Amniotic epithelial cell (primary cell): ENCODE data around the gene KIAA0408.
"Not testable (repeated sequence)": the region's sequence is repeated elsewhere in the genome, so short reads cannot be mapped to it uniquely, and the experiment has no call there.

Experiments used
- DNase-seq: peaks from one replicate; pipeline ENCODE4 v3.0.0-alpha.2; 2010; ENCODE audit warnings: low read depth

Gene KIAA0408

GRCh38 chr6:127463056-127463455, 3.9 kb upstream of the KIAA0408 start:
- DNase-seq: peak; percentile 33

DNA sequence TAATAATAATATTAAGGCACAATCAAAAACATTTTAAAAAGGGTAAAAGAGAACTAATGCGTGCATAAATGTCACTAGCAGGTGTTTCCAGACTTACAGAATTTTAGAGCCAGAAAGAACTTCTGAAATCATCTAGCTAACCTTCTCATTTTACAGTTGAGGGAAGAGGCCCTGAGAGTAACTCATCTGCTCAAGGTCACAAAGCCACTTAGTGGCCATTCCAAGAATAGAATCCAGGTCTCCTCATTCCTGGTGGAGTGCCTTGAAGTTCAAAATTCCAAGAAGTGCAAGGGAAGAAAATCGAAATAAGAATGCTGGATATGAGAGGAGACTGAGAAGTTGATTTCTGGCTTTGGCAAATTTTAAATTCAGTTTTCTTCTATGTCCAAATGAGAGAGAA, 3.2 kb upstream of the KIAA0408 start:
- no peak for DNase-seq

DNA sequence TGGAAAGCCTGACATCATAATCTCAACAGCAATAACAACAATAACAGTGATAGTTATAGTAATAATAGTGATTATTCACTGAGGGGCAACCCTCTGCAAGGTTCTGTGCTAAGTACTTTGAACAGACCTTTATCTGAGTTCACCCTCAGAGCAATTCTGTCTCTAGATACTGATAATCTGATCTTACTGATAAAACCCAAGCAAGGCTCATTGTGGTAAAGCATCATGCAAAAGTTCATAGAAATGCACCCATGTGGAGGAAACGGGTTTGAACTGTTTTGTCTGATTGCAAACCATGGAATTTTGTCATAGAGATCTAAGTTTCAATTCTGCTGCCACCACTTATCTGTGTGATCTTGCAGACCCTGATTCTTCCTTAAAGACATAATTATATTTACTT, 1.3 kb upstream of the KIAA0408 start:
- DNase-seq: no peak

GRCh38 chr6:127458817-127459216, 372 bp downstream of the KIAA0408 start:
- DNase-seq: peak; percentile 88

- DNase-seq: no peak
These were observed 967 bp downstream of the KIAA0408 start for GRCh38 chr6:127458222-127458621.

- peak; percentile 92 for DNase-seq
These were observed 1.6 kb downstream of the KIAA0408 start for GRCh38 chr6:127457456-127458064.

DNA sequence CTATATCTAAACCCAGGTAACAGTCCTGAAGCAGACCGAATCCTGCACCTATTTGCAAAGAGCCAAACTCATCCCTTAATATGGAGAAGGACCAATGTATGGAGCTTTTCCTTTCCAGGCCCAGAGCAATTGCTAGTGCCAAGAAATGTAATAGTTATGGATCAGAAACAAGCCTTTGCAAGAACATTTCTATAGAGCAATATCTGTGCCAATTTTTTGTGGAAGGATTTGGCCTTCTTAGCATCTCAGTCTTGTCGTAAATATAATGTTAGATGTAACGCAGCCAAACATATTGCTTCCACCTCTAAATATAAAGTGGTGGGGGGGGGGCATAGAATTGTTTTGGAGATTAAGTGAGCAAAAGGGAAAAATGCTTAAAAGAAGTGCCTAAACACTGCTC, 2.7 kb downstream of the KIAA0408 start:
- DNase-seq: no peak

GRCh38 chr6:127453845-127454619, 5.2 kb downstream of the KIAA0408 start:
- DNase-seq: no peak

DNA sequence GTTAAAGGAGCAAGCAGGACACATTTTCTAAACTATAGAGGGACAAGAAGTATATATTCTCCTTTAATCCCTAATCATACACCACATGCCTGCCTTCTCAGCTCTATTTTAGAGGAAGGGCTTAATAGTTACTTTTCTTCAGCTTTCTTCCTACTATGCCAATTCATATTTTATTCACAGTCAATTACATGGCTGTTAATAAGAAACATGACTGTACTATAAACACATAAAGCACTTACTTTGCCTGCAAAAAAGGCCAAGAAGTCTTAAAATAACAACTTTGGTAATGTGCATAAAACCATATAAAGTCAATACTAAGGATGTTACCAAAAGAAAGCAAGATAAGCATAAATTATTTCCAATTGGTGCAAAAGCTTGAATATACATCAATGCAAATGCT, 6.4 kb downstream of the KIAA0408 start:
- DNase-seq: no peak

DNA sequence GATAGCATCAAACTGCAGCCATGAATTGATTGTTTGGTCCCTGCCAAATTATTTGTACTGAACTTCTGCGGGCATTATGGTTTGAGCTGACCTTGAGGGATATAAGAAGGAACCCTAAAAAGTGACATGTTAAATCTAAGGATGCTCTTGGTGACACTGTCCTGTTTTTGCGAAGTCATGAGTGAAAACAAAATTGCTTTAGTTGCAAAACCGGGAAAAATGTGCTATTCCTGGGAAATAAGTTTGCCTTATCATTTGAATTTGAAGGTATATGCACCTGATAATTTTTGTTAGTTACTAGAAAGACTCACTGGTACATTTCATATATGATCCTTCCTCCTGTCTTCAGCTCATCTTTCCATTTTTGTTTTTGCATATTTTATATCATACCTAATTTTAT, 7.8 kb downstream of the KIAA0408 start:
- DNase-seq: no peak

DNA sequence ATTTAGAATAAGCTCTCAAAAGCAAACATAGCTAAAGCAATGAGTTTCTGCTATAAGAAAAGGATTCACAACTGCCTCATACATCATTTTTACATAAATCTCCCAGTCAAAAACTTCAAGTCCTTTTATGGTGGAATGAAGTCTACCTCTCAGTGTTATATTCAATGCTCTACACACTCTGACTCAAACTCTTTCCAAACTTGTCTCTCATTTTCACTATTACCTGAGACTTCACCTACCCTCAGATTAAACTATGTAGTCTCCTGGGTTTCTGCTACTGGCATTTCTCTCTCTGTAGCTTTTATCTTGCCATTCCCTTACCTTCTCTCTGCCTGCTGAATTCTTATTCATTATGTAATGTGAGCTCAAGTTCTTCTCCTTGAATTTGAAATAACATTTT, 11.4 kb downstream of the KIAA0408 start:
- DNase-seq: no peak

- peak; percentile 24 for DNase-seq
These were observed 12.8 kb downstream of the KIAA0408 start for GRCh38 chr6:127446356-127446755.

DNA sequence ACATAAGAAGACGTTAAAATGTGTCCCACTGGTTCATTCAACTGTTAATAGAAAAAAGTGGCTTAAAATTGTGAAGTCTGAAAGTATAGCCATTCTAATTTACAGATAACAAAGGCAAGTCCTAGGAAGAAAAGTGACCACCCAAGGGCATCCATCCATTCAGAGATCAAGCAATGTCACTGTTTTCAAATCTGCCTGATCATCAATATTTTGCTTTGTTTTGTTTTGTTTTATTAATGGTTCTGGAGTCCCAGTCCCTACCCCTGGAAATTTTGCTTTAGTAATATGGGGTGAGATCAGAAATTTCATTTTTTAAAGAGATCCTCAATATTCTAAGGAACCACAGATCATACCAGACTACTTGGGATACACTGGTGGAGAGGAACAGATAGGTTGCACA, 17.3 kb downstream of the KIAA0408 start:
- no peak for DNase-seq

- DNase-seq: no peak
These were observed 19.5 kb downstream of the KIAA0408 start for GRCh38 chr6:127439718-127440117.

DNA sequence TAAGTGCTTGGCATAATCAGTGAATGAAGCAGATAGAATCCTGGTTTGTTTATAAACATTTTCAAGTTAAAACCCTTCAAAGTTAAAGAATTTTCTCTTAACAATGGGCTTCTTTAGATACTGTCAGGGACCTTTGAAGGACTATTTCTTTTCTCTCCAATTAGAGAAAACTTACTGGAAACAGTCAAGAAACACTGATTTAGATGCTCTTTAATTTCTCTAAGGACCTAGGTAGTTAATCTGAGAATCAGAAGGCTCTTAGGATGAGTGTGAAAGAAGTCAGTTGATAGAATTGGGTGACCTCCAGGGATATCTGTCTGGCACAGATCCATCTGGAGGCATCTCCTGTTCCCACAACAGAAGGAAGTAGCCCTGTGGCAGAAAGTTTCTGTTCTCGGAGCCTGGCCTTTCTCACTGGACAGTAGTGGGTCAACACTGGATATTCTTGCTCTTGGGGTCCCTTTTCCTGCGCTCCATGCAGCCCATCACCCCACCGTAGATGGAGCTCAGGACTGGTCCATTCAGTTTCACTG, 22.5 kb downstream of the KIAA0408 start:
- DNase-seq: no peak

DNA sequence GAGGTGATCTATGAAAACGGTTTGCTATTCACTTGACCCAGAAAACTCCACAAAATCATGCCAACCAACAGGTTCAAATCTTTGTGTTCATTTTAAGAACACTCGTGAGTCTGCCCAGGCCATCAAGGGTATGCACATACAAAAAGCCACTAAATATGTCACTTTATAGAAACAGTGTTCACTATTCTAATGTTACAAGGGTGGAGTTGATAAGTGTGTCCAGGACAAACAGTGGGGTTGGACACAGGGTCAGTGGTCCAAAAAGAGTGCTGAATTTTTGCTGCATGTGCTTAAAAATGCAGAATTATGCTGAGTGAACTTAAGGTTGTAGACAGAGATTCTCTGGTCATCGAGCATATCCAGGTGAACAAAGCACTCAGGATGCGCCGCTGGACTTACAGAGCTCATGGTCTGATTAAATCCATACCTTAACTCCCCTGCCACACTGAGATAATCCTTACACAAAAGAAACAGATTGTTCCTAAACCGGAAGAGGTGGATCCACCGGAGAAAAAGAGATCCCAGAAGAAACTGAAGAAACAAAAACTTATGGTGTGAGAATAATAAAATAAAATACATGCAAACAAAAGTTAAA, 23.5 kb downstream of the KIAA0408 start:
- no peak for DNase-seq

- no peak for DNase-seq
These were observed 24.5 kb downstream of the KIAA0408 start for GRCh38 chr6:127434651-127435050.

DNA sequence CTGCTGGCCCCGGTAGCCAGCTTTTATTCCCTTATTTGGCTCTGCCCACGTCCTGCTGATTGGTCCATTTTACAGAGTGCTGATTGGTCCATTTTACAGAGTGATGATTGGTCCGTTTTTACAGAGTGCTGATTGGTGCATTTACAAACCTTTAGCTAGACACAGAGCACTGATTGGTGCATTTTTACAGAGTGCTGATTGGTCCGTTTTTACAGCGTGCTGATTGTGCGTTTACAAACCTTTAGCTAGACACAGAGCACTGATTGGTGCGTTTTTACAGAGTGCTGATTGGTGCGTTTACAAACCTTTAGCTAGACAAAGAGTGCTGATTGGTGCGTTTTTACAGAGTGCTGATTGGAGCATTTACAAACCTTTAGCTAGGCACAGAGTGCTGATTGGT, 30.6 kb downstream of the KIAA0408 start:
- DNase-seq: not testable (repeated sequence)

GRCh38 chr6:127423921-127424320, 35.3 kb downstream of the KIAA0408 start:
- DNase-seq: no peak

GRCh38 chr6:127421164-127421563, 38.0 kb downstream of the KIAA0408 start:
- DNase-seq: not testable (repeated sequence)

DNA sequence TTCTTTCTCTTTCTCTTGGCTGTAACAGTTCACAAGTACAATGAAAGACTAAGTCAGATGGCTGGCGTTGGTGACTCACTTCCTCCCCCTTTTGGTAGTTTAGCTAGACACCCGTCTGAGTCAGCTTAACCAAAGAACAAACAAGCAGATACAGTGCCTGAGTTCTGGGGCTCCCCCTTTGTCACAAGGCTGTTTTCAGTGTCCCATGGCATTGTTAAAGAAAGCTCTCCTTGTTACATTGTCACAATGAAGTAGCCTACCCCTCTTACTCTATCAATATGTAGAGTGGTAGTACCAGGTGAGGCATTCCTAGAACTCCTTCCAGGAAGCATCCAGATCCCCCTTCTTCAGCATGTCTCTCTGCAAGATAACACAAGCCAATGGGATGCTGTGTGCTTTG, 38.6 kb downstream of the KIAA0408 start:
- peak; percentile 92 for DNase-seq

- DNase-seq: no peak
These were observed 44.1 kb downstream of the KIAA0408 start for GRCh38 chr6:127415096-127415495.

GRCh38 chr6:127413123-127413522, 46.1 kb downstream of the KIAA0408 start:
- peak; percentile 7 for DNase-seq
